Spleen (tissue), 11 donors: ENCODE data around the gene HPS4. TPM values are rescaled to one million over a fixed set of nuclear protein-coding genes. Genes with fewer than 3 reads are reported as not detected.

Experiments
- DNase-seq: peaks from one replicate; pipeline ENCODE4 v3.0.0-alpha.2; 2020
- H3K27ac ChIP-seq, 8 donors: fragments of 200-600 bp; sonication (generic) in 7 of 8; 1 replicate in 4 of 8; 2 replicates in 4 of 8; pipeline versions ENCODE4 v1.5.0 to v1.8.0; 2016 to 2021; ENCODE audit warnings: inconsistent platforms in 4 of 8, mild to moderate bottlenecking in 4 of 8, moderate library complexity in 1 of 8
- H3K27me3 ChIP-seq, 7 donors: fragments of 200-600 bp; sonication (generic) in 6 of 7; replicated peaks in 1 of 7; 1 replicate in 4 of 7; 2 replicates in 3 of 7; pipeline versions ENCODE4 v1.5.0 to v1.8.0; 2016 to 2021; ENCODE audit warnings: inconsistent platforms in 3 of 7, mild to moderate bottlenecking in 1 of 7
- H3K36me3 ChIP-seq, 6 donors: fragments of 200-600 bp; sonication (generic) in 5 of 6; 1 replicate in 4 of 6; 2 replicates in 2 of 6; pipeline versions ENCODE4 v1.5.0 to v1.8.0; 2016 to 2021; ENCODE audit warnings: inconsistent platforms in 2 of 6
- H3K4me1 ChIP-seq, 6 donors: fragments of 200-600 bp; sonication (generic) in 5 of 6; 1 replicate in 3 of 6; 2 replicates in 3 of 6; pipeline versions ENCODE4 v1.5.0 to v1.8.0; 2016 to 2021; ENCODE audit warnings: inconsistent platforms in 3 of 6
- H3K4me3 ChIP-seq, 8 donors: fragments of 200-600 bp; sonication (generic) in 7 of 8; 1 replicate in 4 of 8; 2 replicates in 4 of 8; pipeline versions ENCODE4 v1.5.0 to v1.8.0; 2016 to 2021; ENCODE audit warnings: inconsistent platforms in 4 of 8, mild to moderate bottlenecking in 4 of 8, moderate library complexity in 2 of 8
- H3K9me3 ChIP-seq, 8 donors: fragments of 200-600 bp; sonication (generic) in 7 of 8; 1 replicate in 4 of 8; 2 replicates in 4 of 8; pipeline versions ENCODE4 v1.5.0 to v1.8.0; 2016 to 2021; ENCODE audit warnings: inconsistent platforms in 4 of 8
- POLR2A ChIP-seq, 3 donors: fragments of 450-650 bp; IDR thresholded peaks; one replicate each; pipeline ENCODE4 v1.5.1; 2017; ENCODE audit warnings: antibody characterized with exemption in 3 of 3, mild to moderate bottlenecking in 1 of 3
- POLR2AphosphoS5 ChIP-seq, 3 donors: sonication (generic); formaldehyde crosslinking; IDR thresholded peaks; one replicate each; pipeline ENCODE4 v1.5.1; 2017; ENCODE audit warnings: antibody characterized with exemption in 3 of 3
- WGBS, 5 donors: extraction: QIAGEN DNeasy Blood & Tissue Kit in 3 of 5; methylation state at CpG; one replicate each; pipeline versions ENCODE4 v1.1.5 to v1.1.7; 2013 to 2018; 5-methylcytosine and 5-hydroxymethylcytosine counted together
- intact Hi-C: fragments of 100-400 bp; cut with DNase I; formaldehyde crosslinking; loops from one replicate; pipeline ENCODE4 v1.15.0; 2023; ENCODE audit warnings: low total_unique reads
- polyA plus RNA-seq, 3 donors: library from polyadenylated mRNA; stranded (reverse); fragments of 200-250 nt; gene quantifications; one replicate each; pipeline ENCODE4 v1.2.1, GENCODE V29; 2013
- total RNA-seq, 7 donors: library from RNA; depleted of rRNA in 3 of 7; stranded (reverse); fragments of >200 nt in 3 of 7; fragmentation: NEBNext Ultra II Directional in 4 of 7; extraction: Animal tissue kit (Norgen Biotek cat#: 25700) in 4 of 7; gene quantifications; one replicate each; pipeline versions ENCODE4 v1.1.0 to v1.2.1, GENCODE V29; 2016 to 2021
- TF ChIP-seq, protein P1 (sequence below), 11 experiments: fragments of 200-600 bp in 7 of 11; fragments of 450-650 bp in 4 of 11; sonication (generic) in 4 of 11; IDR thresholded peaks in 8 of 11; conservative IDR thresholded peaks in 3 of 11; 1 replicate in 7 of 11; 2 replicates in 4 of 11; pipeline versions ENCODE4 v1.4.0 to v1.8.0; 2016 to 2021; ENCODE audit warnings: antibody characterized with exemption in 11 of 11, inconsistent platforms in 4 of 11, mild to moderate bottlenecking in 1 of 11
- donor health status: healthy with polysubstance abuse.
- donor health status: DM: no; HTN: no; CAD: no; lungs with moderate emphysema.
- donor health status: DM: no; HTN: no; CAD: no.
- donor health status: Bipolar disorder and iron deficiency.
- donor health status: healthy.
- donor health status: DM: no; HTN: no; CAD: no.
- donor health status: DM: yes; HTN: yes; CAD: no.

HPS4 gene
- total and polyA plus RNA-seq, 10 donors = 15.2 to 56.6 (median 37.5) TPM

DNA sequence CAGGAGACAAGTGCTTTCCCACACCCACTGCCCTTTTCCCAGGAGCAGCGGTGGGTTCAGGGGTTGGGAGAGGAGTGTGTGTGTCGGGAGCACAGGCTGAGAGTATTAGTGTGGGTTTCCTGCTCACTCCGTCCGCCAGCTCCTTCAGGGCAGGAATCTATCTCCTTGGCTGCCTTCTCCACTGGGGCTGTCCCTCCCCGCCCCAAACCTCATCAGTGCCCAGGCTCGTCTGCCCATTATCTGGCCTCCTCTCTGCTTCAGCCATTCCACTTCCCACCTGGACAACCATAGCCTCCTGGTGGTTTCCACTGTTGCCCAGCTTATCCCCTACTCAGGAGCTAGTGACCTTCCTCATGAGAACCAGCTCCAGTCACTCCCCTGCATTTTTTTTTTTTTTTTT is 34.6 kb downstream of the HPS4 start:
- TF ChIP-seq POLR2A (IDR thresholded peaks at IDR 0.05) = no peak
- TF ChIP-seq, protein P1, sequence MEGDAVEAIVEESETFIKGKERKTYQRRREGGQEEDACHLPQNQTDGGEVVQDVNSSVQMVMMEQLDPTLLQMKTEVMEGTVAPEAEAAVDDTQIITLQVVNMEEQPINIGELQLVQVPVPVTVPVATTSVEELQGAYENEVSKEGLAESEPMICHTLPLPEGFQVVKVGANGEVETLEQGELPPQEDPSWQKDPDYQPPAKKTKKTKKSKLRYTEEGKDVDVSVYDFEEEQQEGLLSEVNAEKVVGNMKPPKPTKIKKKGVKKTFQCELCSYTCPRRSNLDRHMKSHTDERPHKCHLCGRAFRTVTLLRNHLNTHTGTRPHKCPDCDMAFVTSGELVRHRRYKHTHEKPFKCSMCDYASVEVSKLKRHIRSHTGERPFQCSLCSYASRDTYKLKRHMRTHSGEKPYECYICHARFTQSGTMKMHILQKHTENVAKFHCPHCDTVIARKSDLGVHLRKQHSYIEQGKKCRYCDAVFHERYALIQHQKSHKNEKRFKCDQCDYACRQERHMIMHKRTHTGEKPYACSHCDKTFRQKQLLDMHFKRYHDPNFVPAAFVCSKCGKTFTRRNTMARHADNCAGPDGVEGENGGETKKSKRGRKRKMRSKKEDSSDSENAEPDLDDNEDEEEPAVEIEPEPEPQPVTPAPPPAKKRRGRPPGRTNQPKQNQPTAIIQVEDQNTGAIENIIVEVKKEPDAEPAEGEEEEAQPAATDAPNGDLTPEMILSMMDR (IDR thresholded peaks at IDR 0.05 in 8 of 11, conservative IDR thresholded peaks at IDR 0.05 in 3 of 11) = no peak
- TF ChIP-seq POLR2AphosphoS5 (IDR thresholded peaks at IDR 0.05) = no peak

DNA sequence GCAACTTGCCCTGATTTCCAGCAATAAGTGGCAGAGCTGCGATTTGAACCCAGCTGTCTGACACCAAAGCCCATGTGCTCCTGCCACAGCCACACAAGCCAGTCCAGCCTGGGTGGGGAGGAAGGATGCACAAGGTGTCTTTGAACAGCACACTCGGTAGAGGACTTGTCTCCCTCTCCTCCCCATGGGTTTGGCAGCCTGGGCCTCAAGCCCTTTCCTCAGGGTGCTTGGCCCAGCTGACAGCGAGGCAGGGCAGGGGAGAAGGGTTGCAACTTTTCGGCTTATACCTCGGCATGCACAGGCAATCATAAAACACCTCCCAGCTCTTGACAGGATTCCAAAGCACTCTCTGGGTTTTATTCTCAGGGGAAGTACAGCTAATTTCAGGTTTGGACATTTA is 35.2 kb downstream of the HPS4 start:
- Histone ChIP-seq H3K27ac (no peak overlapping the region), H3K9me3 (no peaks in the 10 kb centered on the region), H3K4me3 (no peak overlapping the region), H3K4me1 (no peaks in the 10 kb centered on the region), H3K27me3 (no peaks in the 10 kb centered on the region), H3K36me3 (peaks cover 0 to 71% (median 28%) of the 10 kb centered on the region in 6 donors)
- intact Hi-C loops = no loop called here
- WGBS, 5 donors = 80 to 88% (median 86%) methylated on average over 5 of the region's 5 CpGs
- no peak for DNase-seq
- TF ChIP-seq POLR2A (IDR thresholded peaks at IDR 0.05) (no peak), POLR2AphosphoS5 (IDR thresholded peaks at IDR 0.05) (no peak)
- TF ChIP-seq, protein P1 (IDR thresholded peaks at IDR 0.05 in 8 of 11, conservative IDR thresholded peaks at IDR 0.05 in 3 of 11) = no peak

More for the DNA sequence above, 34.6 kb downstream of the HPS4 start:
- no peaks in the 10 kb centered on the region for H3K9me3 ChIP-seq
- no peak for DNase-seq
- no peak overlapping the region for H3K27ac ChIP-seq
- H3K4me3 ChIP-seq = no peak overlapping the region
- intact Hi-C loops = no loop called here
- no peaks in the 10 kb centered on the region for H3K27me3 ChIP-seq
- 79 to 90% (median 84%) methylated on average over 6 of the region's 6 CpGs for WGBS, 5 donors
- peaks cover 0 to 71% (median 32%) of the 10 kb centered on the region in 6 donors for H3K36me3 ChIP-seq
- H3K4me1 ChIP-seq = no peaks in the 10 kb centered on the region

DNA sequence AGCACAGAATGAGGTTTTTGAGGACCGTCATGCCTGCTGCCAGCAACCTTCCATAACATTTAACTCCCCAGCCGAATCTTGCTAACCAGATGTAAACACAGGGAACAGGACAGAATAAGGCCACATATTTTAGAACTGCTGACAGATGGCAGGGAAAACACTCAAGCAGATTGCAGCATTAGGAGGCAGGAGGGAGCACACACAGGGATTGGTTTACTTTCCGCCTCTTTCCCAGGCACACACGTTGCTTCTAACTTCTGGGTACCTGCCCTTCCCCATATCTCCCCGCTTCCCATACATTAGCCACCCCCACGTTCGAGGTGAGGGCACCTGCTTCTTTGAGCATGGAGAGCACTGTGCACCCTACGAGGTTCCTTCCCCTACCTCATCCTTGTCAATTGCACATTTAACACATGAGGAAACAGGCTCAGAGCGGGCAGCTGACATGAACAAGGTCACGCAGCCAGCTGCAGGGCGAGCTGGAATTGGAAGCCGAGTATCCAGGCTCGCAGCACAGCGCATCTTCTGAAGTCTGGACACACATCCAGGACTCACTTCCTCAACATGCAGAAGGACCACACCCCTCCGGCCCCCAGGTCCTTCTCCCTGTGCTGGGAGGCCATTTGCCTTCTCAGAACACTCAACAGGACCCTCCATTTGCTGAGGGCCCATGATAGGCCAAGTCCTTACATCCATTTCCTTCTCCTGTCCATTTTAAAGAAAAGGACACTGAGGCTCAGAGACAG is 35.8 kb downstream of the HPS4 start:
- H3K27ac ChIP-seq = no peak overlapping the region
- H3K36me3 ChIP-seq = peaks cover 0 to 71% (median 22%) of the 10 kb centered on the region in 6 donors
- intact Hi-C loops = no loop called here
- no peaks in the 10 kb centered on the region for H3K4me1 ChIP-seq
- H3K9me3 ChIP-seq = no peaks in the 10 kb centered on the region
- H3K27me3 ChIP-seq = no peaks in the 10 kb centered on the region
- TF ChIP-seq POLR2A (IDR thresholded peaks at IDR 0.05) = no peak
- TF ChIP-seq, protein P1 (IDR thresholded peaks at IDR 0.05 in 8 of 11, conservative IDR thresholded peaks at IDR 0.05 in 3 of 11) = no peak
- TF ChIP-seq POLR2AphosphoS5 (IDR thresholded peaks at IDR 0.05) = no peak
- no peak for DNase-seq
- H3K4me3 ChIP-seq = no peak overlapping the region
- 79 to 86% (median 84%) methylated on average over 15 of the region's 15 CpGs for WGBS, 5 donors

DNA sequence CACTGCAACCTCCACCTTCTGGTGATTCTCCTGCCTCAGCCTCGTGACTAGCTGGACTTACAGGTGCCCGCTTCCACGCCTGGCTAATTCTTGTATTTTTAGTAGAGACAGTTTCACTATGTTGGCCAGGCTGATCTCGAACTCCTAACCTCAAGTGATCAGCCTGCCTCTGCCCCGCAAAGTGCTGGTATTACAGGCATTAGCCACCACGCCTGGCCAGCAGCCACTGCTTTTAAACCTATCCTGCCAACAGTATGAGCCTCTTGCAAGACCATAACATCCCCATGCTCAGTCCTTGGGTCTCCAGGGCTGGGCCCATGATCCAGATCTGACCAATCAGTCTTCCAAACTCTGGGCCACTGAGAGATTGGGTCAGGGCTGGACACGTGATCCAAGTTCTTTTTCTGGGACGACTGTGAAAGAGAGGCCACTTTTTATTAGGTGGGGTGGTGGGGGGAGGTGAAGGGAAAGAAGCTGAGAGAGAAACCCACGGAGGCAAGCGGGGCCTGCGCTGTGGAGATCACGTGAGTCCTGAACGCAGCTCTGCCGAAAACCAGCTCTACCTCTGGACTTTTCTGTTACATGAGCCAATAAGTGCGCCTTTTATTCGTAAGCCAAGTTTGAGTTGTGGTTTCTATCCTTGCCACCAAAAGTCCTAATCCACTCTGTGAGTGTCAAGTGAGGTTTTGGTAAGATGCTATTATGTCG is 36.6 kb downstream of the HPS4 start:
- no peak overlapping the region for H3K27ac ChIP-seq
- H3K4me1 ChIP-seq = peaks cover 0 to 4% (median 0%) of the 10 kb centered on the region in 6 donors
- TF ChIP-seq POLR2A (IDR thresholded peaks at IDR 0.05) (no peak), POLR2AphosphoS5 (IDR thresholded peaks at IDR 0.05) (no peak)
- TF ChIP-seq, protein P1 (IDR thresholded peaks at IDR 0.05 in 8 of 11, conservative IDR thresholded peaks at IDR 0.05 in 3 of 11) = no peak
- no peak for DNase-seq
- no peaks in the 10 kb centered on the region for H3K27me3 ChIP-seq
- intact Hi-C loops = no loop called here
- H3K36me3 ChIP-seq = peaks cover 0 to 69% (median 15%) of the 10 kb centered on the region in 6 donors
- H3K9me3 ChIP-seq = no peaks in the 10 kb centered on the region
- 87 to 89% (median 88%) methylated on average over 17 of the region's 17 CpGs for WGBS, 5 donors
- no peak overlapping the region for H3K4me3 ChIP-seq
